GM12875 (cell line): ENCODE results near the gene PNPLA2.
A peak's percentile ranks its signal among the peaks of the same experiment; 100 is the strongest.

ENCODE experiments used
- H3K4me3 ChIP-seq: one replicate; pipeline ENCODE4 v1.5.1; 2011; ENCODE audit warnings: low read depth, low read length, control low read depth
- CTCF ChIP-seq: IDR thresholded peaks from 2 replicates; pipeline ENCODE4 v1.5.1; 2011; ENCODE audit warnings: low read depth, mild to moderate bottlenecking, control low read depth, inconsistent platforms, low read length, moderate library complexity, borderline replicate concordance; ENCODE audit not compliant: insufficient read depth

Gene PNPLA2

DNA sequence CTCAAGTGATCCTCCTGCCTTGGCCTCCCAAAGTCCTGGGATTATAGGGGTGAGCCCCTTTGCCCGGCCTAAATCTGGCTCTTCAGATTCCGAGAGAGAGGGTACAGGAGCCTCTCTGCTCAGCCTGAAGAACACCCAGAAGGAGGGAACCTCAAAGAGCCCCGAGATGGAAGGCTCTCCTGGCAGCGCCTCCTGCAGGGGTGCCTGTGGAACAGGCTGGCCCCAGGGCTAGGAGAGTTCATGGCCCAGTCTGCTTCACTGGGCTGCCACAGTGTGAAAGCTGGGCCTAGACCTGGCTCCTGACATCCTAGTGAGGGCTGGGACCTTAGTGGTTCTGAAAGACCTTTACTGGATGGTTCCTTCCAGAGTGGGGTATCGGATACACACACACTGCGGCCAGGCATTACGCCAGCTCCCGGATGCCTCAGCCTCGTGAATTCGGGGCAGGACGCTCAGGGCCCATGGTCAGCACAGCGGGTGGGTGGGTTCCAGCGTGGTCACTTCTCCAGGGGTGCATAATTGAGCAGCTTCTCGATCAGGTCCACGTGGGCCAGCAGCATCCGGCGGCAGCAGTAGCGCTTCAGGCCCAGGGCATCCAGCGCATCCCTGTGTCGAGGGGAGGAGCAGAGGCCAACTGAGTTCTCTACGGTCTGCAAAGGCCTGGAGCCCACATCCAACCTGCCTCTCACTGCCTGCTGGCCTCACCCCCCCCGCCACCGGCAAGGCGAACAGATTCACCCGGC, 21.3 kb downstream of the PNPLA2 start:
- H3K4me3 ChIP-seq: no peak overlapping the region
- TF ChIP-seq CTCF: peak; percentile 30; the same call in 1 of the 2 replicates

GRCh38 chr11:841981-842369, 23.3 kb downstream of the PNPLA2 start:
- TF ChIP-seq CTCF: no peak

DNA sequence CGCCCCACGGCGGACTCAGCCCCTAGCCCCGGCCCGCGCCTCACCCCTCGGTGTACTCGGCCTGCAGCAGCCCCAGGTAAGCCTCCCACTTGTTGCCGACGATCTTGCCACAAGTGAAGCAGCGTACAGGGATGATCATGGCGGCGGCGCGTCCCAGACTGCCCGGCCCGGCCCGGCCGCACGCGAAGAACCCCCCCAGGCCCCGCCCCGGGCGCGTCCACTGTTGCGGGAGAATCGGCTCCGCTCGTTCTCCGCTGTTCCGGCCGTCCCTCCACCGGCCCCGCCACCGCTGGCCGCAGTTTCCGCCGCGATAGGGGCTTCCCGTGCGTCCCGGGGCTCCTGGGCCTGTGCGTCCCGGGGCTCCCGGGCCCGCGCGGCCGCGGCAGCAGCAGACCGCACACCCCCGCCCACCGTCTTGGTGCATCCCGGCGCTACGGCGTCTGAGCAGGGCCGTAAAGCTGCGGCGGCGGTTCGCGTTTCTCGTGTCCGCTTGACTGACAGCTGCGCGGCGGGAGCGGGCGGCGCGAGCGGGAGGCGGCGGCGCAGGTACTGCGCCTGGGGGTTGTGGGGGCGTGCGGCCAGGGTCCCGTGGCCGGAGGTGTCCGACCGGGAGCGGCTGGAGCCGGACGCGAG, 23.8 kb downstream of the PNPLA2 start, which contains the start of the genes POLR2L and TSPAN4:
TSS of gene POLR2L (minus strand) at position 160 of the 633 bp plus-strand sequence. CDS start at position 139, 21 bp downstream.
TSS of gene TSPAN4 (plus strand) at position 483 of the 633 bp plus-strand sequence. CDS start 7,453 bp downstream, outside the sequence.
- TF ChIP-seq CTCF: no peak
- H3K4me3 ChIP-seq: peak within 1 kb of the TSS; percentile 97

More at GRCh38 chr11:841981-842369, 23.3 kb downstream of the PNPLA2 start:
- peak overlapping the region; percentile 97 for H3K4me3 ChIP-seq

DNA sequence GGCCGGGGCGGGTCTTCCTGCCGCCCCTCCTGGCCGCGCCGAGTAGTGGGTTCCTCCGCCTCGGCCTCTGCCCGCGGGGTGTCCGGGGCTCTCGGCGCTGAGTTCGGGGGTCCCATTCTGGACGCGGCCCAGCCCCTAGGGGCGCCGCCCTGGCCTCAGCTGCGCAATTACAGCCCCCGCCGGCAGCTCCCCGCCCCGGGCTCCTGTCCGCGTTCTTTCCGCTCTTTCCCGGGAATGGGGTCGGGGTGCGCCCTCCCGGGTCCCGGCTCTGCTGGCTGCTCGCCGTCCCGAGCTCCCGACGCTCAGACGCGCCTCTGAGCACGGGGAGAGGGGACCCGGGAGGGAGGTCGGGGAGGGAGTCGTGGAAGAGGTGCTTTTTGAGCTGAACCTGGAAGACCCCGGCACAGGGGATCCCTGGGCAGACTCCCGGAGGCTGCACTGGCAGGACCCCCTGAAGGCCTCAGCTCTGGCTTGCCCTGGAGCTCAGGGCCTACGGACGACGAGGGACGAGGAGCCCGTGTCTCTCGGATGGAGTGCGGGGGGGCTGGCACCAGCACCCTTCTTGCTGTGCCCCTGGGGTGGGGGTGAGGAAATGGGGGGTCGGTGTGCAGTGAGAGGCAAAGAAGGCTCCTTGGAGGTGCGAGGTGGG, 24.5 kb downstream of the PNPLA2 start:
- TF ChIP-seq CTCF: peak; percentile 15; the same call in 1 of the 2 replicates
- H3K4me3 ChIP-seq: peak overlapping the region; percentile 97

- TF ChIP-seq CTCF: no peak
- H3K4me3 ChIP-seq: no peak overlapping the region
These were observed 25.3 kb downstream of the PNPLA2 start for GRCh38 chr11:843818-844692.
